Measurements from ENCODE around the gene ZKSCAN8. TPM values are rescaled to one million over a fixed set of nuclear protein-coding genes. Genes with fewer than 3 reads are reported as not detected.
"Not testable (repeated sequence)": the region's sequence is repeated elsewhere in the genome, so short reads cannot be mapped to it uniquely, and the experiment has no call there.

ZKSCAN8 gene
- total RNA-seq, 1 donor from 2014 or later, result 25.1 TPM

- H3K4me1 ChIP-seq (ENCODE audit: insufficient read depth, low read length), result no peaks in the 10 kb centered on the region
- Mint-ChIP-seq H3K27ac (ENCODE audit: unreplicated experiment) (no peak overlapping the region), H3K27me3 (ENCODE audit: low read depth, unreplicated experiment) (no peaks in the 10 kb centered on the region), H3K4me1 (ENCODE audit: low read depth, unreplicated experiment) (no peaks in the 10 kb centered on the region), H3K36me3 (ENCODE audit: low read depth, unreplicated experiment) (peaks cover 27% of the 10 kb centered on the region), H3K9me3 (ENCODE audit: unreplicated experiment) (peaks cover 6% of the 10 kb centered on the region), H3K4me3 (ENCODE audit: unreplicated experiment) (no peak overlapping the region)
- H3K4me2 ChIP-seq (ENCODE audit: low read length), result no peak overlapping the region
- H3K27me3 ChIP-seq (ENCODE audit: insufficient read depth, low read length), result no peaks in the 10 kb centered on the region
- H2AFZ ChIP-seq (ENCODE audit: low read depth, low read length), result no peak overlapping the region
- no peak for TF ChIP-seq CTCF (IDR thresholded peaks at IDR 0.05; ENCODE audit: insufficient read depth, low read depth, low read length)
- no peak for TF ChIP-seq EZH2 (IDR thresholded peaks at IDR 0.05; ENCODE audit: insufficient read depth, low read length)
- no peak for DNase-seq (ENCODE audit: low read depth)
- FAIRE-seq, result no peak
- no peak overlapping the region for H3K27ac ChIP-seq (ENCODE audit: low read depth, low read length)
- H3K9ac ChIP-seq (ENCODE audit: low read length), result no peak overlapping the region
- H3K79me2 ChIP-seq (ENCODE audit: insufficient read depth, low read length), result no peaks in the 10 kb centered on the region
- H3K36me3 ChIP-seq (ENCODE audit: insufficient read depth, low read length), result peaks cover 43% of the 10 kb centered on the region
- H3K4me3 ChIP-seq (ENCODE audit: insufficient read depth, low read depth, low read length), result no peak overlapping the region
- peaks cover 13% of the 10 kb centered on the region for H3K9me3 ChIP-seq (ENCODE audit: insufficient read depth, low read depth, low read length)
- no peaks in the 10 kb centered on the region for H4K20me1 ChIP-seq (ENCODE audit: insufficient read depth, low read length)
Measured at GRCh38 chr6:28118217-28118616, 23.5 kb upstream of the ZKSCAN8 start.

GRCh38 chr6:28121876-28122275 lies 19.8 kb upstream of the ZKSCAN8 start:
- H3K79me2 ChIP-seq (ENCODE audit: insufficient read depth, low read length), result peaks cover 33% of the 10 kb centered on the region
- no peak for TF ChIP-seq EZH2 (IDR thresholded peaks at IDR 0.05; ENCODE audit: insufficient read depth, low read length)
- no peak for TF ChIP-seq CTCF (IDR thresholded peaks at IDR 0.05; ENCODE audit: insufficient read depth, low read depth, low read length)
- no peak overlapping the region for H3K4me3 Mint-ChIP-seq (ENCODE audit: unreplicated experiment)
- FAIRE-seq (no peak), DNase-seq (ENCODE audit: low read depth) (no peak)
- H3K36me3 ChIP-seq (ENCODE audit: insufficient read depth, low read length), result peaks cover 22% of the 10 kb centered on the region
- no peak overlapping the region for H3K27ac ChIP-seq (ENCODE audit: low read depth, low read length)
- no peak overlapping the region for H3K9ac ChIP-seq (ENCODE audit: low read length)
- H3K4me2 ChIP-seq (ENCODE audit: low read length), result no peak overlapping the region
- no peaks in the 10 kb centered on the region for H3K9me3 ChIP-seq (ENCODE audit: insufficient read depth, low read depth, low read length)
- H3K27me3 Mint-ChIP-seq (ENCODE audit: low read depth, unreplicated experiment), result no peaks in the 10 kb centered on the region
- H3K27ac Mint-ChIP-seq (ENCODE audit: unreplicated experiment), result peak overlapping the region; percentile 75
- no peaks in the 10 kb centered on the region for H3K4me1 ChIP-seq (ENCODE audit: insufficient read depth, low read length)
- no peaks in the 10 kb centered on the region for H3K27me3 ChIP-seq (ENCODE audit: insufficient read depth, low read length)
- no peak overlapping the region for H2AFZ ChIP-seq (ENCODE audit: low read depth, low read length)
- H3K4me1 Mint-ChIP-seq (ENCODE audit: low read depth, unreplicated experiment), result peaks cover 7% of the 10 kb centered on the region
- peaks cover under 1% of the 10 kb centered on the region for H4K20me1 ChIP-seq (ENCODE audit: insufficient read depth, low read length)
- H3K36me3 Mint-ChIP-seq (ENCODE audit: low read depth, unreplicated experiment), result peaks cover 4% of the 10 kb centered on the region
- H3K9me3 Mint-ChIP-seq (ENCODE audit: unreplicated experiment), result no peaks in the 10 kb centered on the region
- H3K4me3 ChIP-seq (ENCODE audit: insufficient read depth, low read depth, low read length), result no peak overlapping the region

GRCh38 chr6:28122283-28122682 lies 19.4 kb upstream of the ZKSCAN8 start:
- H3K27ac ChIP-seq (ENCODE audit: low read depth, low read length); H3K4me3 Mint-ChIP-seq (ENCODE audit: unreplicated experiment); FAIRE-seq; H2AFZ ChIP-seq (ENCODE audit: low read depth, low read length); H3K36me3 Mint-ChIP-seq (ENCODE audit: low read depth, unreplicated experiment); H3K9me3 Mint-ChIP-seq (ENCODE audit: unreplicated experiment); H3K4me1 ChIP-seq (ENCODE audit: insufficient read depth, low read length); H3K9me3 ChIP-seq (ENCODE audit: insufficient read depth, low read depth, low read length); H3K9ac ChIP-seq (ENCODE audit: low read length); H3K4me2 ChIP-seq (ENCODE audit: low read length); H3K27me3 Mint-ChIP-seq (ENCODE audit: low read depth, unreplicated experiment); DNase-seq (ENCODE audit: low read depth); H4K20me1 ChIP-seq (ENCODE audit: insufficient read depth, low read length); H3K4me3 ChIP-seq (ENCODE audit: insufficient read depth, low read depth, low read length); H3K27me3 ChIP-seq (ENCODE audit: insufficient read depth, low read length): not testable (repeated sequence)
- Histone ChIP-seq H3K36me3 (ENCODE audit: insufficient read depth, low read length) (peaks cover 22% of the 10 kb centered on the region), H3K79me2 (ENCODE audit: insufficient read depth, low read length) (peaks cover 37% of the 10 kb centered on the region)
- peak overlapping the region; percentile 75 for H3K27ac Mint-ChIP-seq (ENCODE audit: unreplicated experiment)
- peaks cover 11% of the 10 kb centered on the region for H3K4me1 Mint-ChIP-seq (ENCODE audit: low read depth, unreplicated experiment)
